ENCODE measurements around the gene PRR5. TPM values are rescaled to one million over a fixed set of nuclear protein-coding genes. Genes with fewer than 3 reads are reported as not detected.
"Not testable (repeated sequence)": the region's sequence is repeated elsewhere in the genome, so short reads cannot be mapped to it uniquely, and the experiment has no call there.

Gene PRR5
- total RNA-seq, 1 donor from 2014 or later = 6.8 TPM

GRCh38 chr22:44672632-44673031 lies 29.4 kb upstream of the PRR5 start:
- no peak for DNase-seq (ENCODE audit: low read depth in 2 of 2)

- DNase-seq (ENCODE audit: low read depth in 2 of 2) = no peak
Observed at GRCh38 chr22:44673406-44673805, 28.6 kb upstream of the PRR5 start.

- not testable (repeated sequence) for DNase-seq (ENCODE audit: low read depth in 2 of 2)
Observed at GRCh38 chr22:44676066-44676440, 26.0 kb upstream of the PRR5 start.

GRCh38 chr22:44676441-44677352 lies 25.3 kb upstream of the PRR5 start:
- DNase-seq (ENCODE audit: low read depth in 2 of 2) = no peak

GRCh38 chr22:44677353-44677840 lies 24.6 kb upstream of the PRR5 start:
- DNase-seq (ENCODE audit: low read depth in 2 of 2) = no peak

GRCh38 chr22:44677871-44678555 lies 24.0 kb upstream of the PRR5 start:
- no peak for DNase-seq (ENCODE audit: low read depth in 2 of 2)

- DNase-seq (ENCODE audit: low read depth in 2 of 2) = no peak
Observed at GRCh38 chr22:44678556-44679305, 23.3 kb upstream of the PRR5 start.

- DNase-seq (ENCODE audit: low read depth in 2 of 2) = not testable (repeated sequence)
Observed at GRCh38 chr22:44679306-44679647, 22.7 kb upstream of the PRR5 start.

- no peak for DNase-seq (ENCODE audit: low read depth in 2 of 2)
Observed at GRCh38 chr22:44680058-44680457, 21.9 kb upstream of the PRR5 start.

- no peak for DNase-seq (ENCODE audit: low read depth in 2 of 2)
Observed at GRCh38 chr22:44680481-44680894, 21.5 kb upstream of the PRR5 start.

GRCh38 chr22:44682556-44683168 lies 19.3 kb upstream of the PRR5 start:
- no peak for DNase-seq (ENCODE audit: low read depth in 2 of 2)

- DNase-seq (ENCODE audit: low read depth in 2 of 2) = no peak
Observed at GRCh38 chr22:44683237-44683636, 18.8 kb upstream of the PRR5 start.

- DNase-seq (ENCODE audit: low read depth in 2 of 2) = no peak
Observed at GRCh38 chr22:44683881-44684280, 18.1 kb upstream of the PRR5 start.

- DNase-seq (ENCODE audit: low read depth in 2 of 2) = peak; percentile 72 to 86
Observed at GRCh38 chr22:44684506-44685383, 17.3 kb upstream of the PRR5 start.

- DNase-seq (ENCODE audit: low read depth in 2 of 2) = peak in 1 of 2 donors; percentile 26
Observed at GRCh38 chr22:44685384-44686056, 16.5 kb upstream of the PRR5 start.

- DNase-seq (ENCODE audit: low read depth in 2 of 2) = no peak
Observed at GRCh38 chr22:44686873-44687600, 15.0 kb upstream of the PRR5 start.

- DNase-seq (ENCODE audit: low read depth in 2 of 2) = no peak
Observed at GRCh38 chr22:44689173-44689572, 12.8 kb upstream of the PRR5 start.

GRCh38 chr22:44689915-44690524 lies 12.0 kb upstream of the PRR5 start:
- no peak for DNase-seq (ENCODE audit: low read depth in 2 of 2)
